A673 (cell line): ENCODE data around the gene ARHGEF39.

Experiments used
- CTCF ChIP-seq: fragments of 300-800, 200-600 bp; sonication (generic); conservative IDR thresholded peaks from 2 replicates; pipeline ENCODE4 v1.5.1; 2017; ENCODE audit warnings: low read depth, mild to moderate bottlenecking, antibody characterized with exemption, low read length, moderate library complexity, mixed read lengths
- EZH2 ChIP-seq: fragments of 200-600 bp; sonication (generic); IDR thresholded peaks from 2 replicates; pipeline ENCODE4 v1.6.1; 2017; ENCODE audit warnings: borderline replicate concordance, low read depth, mild to moderate bottlenecking, mixed read lengths, antibody characterized with exemption, low read length; ENCODE audit not compliant: poor library complexity, severe bottlenecking

- TF ChIP-seq CTCF (no peak), EZH2 (no peak)
Observed at GRCh38 chr9:35628389-35628991, 36.5 kb downstream of the ARHGEF39 start.
